Activated naive CD8-positive, alpha-beta T cell (primary cell): ENCODE data around the gene DUSP16.

Experiments
- H3K27ac Mint-ChIP-seq: one replicate; pipeline ENCODE4 v1.8.0; 2021; ENCODE audit warnings: mixed read lengths
- H3K27me3 Mint-ChIP-seq: one replicate; pipeline ENCODE4 v1.8.0; 2021; ENCODE audit warnings: mixed read lengths
- H3K36me3 Mint-ChIP-seq: one replicate; pipeline ENCODE4 v1.8.0; 2021; ENCODE audit warnings: mixed read lengths
- H3K4me1 Mint-ChIP-seq: one replicate; pipeline ENCODE4 v1.8.0; 2021; ENCODE audit warnings: low read depth, mixed read lengths
- H3K4me3 Mint-ChIP-seq: one replicate; pipeline ENCODE4 v1.8.0; 2021; ENCODE audit warnings: mild to moderate bottlenecking, mixed read lengths
- H3K9me3 Mint-ChIP-seq: one replicate; pipeline ENCODE4 v1.8.0; 2021; ENCODE audit warnings: low read depth, mixed read lengths

Gene DUSP16

DNA sequence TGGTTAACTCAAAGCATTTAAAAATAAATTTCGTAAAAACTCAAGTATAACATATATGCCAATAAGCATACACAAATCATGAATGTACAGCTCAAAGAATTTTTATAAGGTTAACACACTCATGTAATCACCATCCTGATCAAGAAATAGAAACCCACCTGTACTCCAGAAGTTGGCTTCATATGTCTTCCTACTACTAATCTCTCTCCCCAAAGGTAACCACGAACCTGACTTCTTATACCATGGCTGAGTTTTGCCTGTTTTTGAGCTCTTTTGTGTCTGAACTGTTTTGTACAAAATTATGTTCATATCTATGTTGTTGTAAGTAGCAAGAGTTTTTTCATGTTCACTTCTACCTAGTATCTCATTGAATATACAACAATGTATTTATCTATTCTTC lies 18.7 kb downstream of the DUSP16 start:
- Mint-ChIP-seq H3K9me3 (no peaks in the 10 kb centered on the region), H3K27ac (peak overlapping the region; percentile 55), H3K4me3 (peak overlapping the region; percentile 5), H3K27me3 (no peaks in the 10 kb centered on the region), H3K4me1 (peaks cover 44% of the 10 kb centered on the region), H3K36me3 (peaks cover 2% of the 10 kb centered on the region)

DNA sequence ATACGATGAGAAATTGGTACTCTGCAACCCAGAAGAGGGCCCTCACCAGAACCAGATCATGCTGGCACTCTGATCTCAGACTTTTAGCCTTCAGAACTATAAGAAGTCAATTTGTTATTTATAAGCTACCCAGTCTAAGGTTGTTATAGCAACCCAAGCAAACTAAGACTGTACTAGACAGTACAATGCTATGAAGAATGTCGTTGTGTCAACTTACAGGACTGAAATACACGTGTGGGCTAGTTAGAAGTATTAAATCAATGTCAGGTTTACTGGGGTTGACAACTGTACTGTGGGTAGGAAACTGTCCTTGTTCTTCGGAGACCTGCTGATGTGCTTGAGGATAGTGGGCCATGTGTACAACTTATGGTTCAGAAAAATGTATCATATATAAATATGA lies 19.7 kb downstream of the DUSP16 start:
- H3K27ac Mint-ChIP-seq = no peak overlapping the region
- no peaks in the 10 kb centered on the region for H3K9me3 Mint-ChIP-seq
- peaks cover 48% of the 10 kb centered on the region for H3K4me1 Mint-ChIP-seq
- no peaks in the 10 kb centered on the region for H3K27me3 Mint-ChIP-seq
- H3K36me3 Mint-ChIP-seq = peaks cover 2% of the 10 kb centered on the region
- H3K4me3 Mint-ChIP-seq = no peak overlapping the region

DNA sequence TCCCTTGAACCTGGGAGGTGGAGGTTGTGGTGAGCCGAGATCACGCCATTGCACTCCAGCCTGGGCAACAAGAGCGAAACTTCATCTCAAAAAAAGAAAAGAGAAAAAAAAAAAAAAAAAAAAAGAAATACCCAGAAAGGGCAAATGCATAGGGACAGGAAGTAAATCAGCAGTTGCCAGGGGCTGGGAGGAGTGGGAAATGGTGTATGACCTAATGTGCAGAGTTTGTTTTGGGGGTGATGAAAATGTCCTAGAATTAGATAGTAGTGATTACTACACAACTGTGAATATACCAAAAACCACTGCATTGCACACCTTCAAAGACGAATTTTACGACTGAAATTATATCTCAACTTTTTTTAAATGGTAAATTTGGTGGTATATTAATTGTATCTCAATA lies 20.4 kb downstream of the DUSP16 start:
- peaks cover 2% of the 10 kb centered on the region for H3K36me3 Mint-ChIP-seq
- no peaks in the 10 kb centered on the region for H3K9me3 Mint-ChIP-seq
- no peaks in the 10 kb centered on the region for H3K27me3 Mint-ChIP-seq
- peaks cover 42% of the 10 kb centered on the region for H3K4me1 Mint-ChIP-seq
- no peak overlapping the region for H3K27ac Mint-ChIP-seq
- H3K4me3 Mint-ChIP-seq = no peak overlapping the region

DNA sequence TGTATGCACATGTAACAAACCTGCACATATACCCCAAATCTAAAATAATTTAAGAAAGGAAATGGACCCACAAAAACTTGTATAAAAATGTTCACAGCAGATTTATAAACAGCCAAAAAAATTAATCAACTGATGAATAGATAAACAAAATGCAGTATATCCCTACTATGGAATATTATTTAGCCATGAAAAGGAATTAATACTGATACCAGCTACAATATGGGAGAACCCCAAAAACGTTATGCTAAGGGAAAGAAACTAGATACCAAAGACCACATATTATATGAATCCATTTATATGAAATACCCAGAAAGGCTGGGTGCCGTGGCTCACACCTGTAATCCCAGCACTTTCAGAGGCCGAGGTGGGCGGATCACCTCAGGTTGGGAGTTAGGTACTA lies 20.9 kb downstream of the DUSP16 start:
- Mint-ChIP-seq H3K4me3 (no peak overlapping the region), H3K4me1 (peaks cover 41% of the 10 kb centered on the region), H3K36me3 (peaks cover 2% of the 10 kb centered on the region), H3K27ac (no peak overlapping the region), H3K9me3 (no peaks in the 10 kb centered on the region), H3K27me3 (no peaks in the 10 kb centered on the region)

DNA sequence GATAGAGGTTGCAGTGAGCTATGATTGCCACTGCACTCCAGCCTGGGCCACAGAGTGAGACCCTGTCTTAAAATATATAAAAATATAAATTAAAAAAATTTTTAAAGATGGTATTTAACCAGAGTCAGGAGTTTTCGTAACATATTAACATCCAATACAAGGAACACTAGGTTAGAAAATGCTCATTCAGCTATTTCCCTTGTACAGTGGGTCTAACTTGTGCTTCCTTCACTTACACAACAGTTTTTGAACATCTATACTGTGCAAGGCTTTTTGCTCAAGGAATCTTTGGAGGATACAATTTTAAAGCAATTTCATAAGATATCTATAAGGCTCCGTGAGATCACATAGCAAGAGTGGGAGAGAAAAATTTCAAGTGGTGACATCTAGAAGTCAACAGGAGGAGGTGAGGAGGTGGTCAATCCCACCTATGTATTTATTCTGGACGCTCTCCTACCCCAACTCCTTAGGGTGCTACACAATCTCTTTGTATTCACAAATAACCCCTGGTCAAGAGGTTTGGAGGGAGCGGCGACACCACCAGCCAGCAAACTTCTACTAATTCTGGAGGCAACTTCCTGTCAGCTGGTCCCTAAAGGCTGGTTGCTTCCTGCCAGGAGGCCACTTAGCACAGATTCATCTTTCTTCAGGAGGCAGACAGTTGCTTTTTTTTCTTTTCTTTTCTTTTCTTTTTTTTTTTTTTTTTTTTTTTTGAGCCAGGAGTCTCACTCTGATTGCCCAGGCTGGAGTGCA lies 22.2 kb downstream of the DUSP16 start:
- Mint-ChIP-seq H3K9me3 (no peaks in the 10 kb centered on the region), H3K4me1 (peaks cover 37% of the 10 kb centered on the region), H3K4me3 (no peak overlapping the region), H3K27ac (peak overlapping the region; percentile 54), H3K36me3 (peaks cover 2% of the 10 kb centered on the region), H3K27me3 (no peaks in the 10 kb centered on the region)

DNA sequence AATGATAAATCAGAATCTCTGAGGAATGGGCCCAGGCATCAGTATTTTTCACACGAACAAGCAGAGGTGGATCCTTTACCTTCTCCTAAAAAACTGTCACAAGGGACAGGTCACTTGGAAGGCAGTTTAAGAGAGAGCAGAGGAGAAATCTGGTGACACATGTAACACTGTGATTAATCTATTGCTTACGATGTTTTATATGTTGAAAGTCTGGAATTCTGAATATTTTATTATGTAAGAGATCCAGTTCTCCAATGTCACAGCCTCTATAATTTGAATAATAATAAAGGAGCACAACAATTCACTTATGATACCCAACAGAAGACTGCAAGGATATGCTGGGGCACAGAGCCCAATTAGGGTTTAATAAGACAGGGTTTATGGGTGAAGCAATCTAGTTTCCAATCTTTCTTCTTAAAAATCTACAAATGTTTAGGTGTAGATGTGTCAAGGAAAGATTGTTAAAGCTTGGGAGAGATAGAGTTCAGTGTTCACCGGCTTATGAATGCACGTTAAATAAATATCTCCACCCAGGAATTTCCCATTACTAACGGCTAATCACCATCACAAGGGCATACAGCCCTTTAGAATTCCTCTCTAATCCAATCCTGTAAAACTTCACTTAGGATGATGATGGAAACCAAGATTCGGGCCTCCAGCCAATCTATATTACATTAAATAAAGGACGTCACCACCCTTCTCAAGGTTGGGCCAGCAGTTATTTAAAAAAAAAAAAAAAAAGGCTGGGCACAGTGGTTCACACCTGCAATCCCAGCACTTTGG lies 23.4 kb downstream of the DUSP16 start:
- no peak overlapping the region for H3K4me3 Mint-ChIP-seq
- peaks cover 2% of the 10 kb centered on the region for H3K36me3 Mint-ChIP-seq
- no peaks in the 10 kb centered on the region for H3K27me3 Mint-ChIP-seq
- H3K27ac Mint-ChIP-seq = no peak overlapping the region
- no peaks in the 10 kb centered on the region for H3K9me3 Mint-ChIP-seq
- peaks cover 43% of the 10 kb centered on the region for H3K4me1 Mint-ChIP-seq

DNA sequence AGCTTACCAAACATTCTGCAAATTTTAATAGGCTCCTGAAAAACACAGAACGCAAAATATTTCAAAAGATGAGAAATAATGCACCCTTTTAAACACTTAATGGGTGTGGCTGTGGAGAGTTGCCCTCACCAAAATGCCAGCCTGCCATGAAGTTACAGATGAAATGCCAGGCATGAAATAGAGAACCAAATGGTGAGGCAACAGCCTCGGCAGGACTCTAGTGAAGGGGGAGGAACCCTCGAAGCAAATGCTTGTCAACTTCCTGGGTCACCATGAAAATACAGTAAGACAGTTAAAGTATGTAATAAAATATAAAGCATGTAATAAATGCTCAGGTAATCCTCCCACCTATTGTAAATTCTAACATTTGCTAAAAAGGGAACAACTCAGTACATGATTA lies 24.1 kb downstream of the DUSP16 start:
- Mint-ChIP-seq H3K4me3 (no peak overlapping the region), H3K27ac (no peak overlapping the region), H3K27me3 (no peaks in the 10 kb centered on the region), H3K4me1 (peaks cover 45% of the 10 kb centered on the region), H3K9me3 (no peaks in the 10 kb centered on the region), H3K36me3 (peaks cover 2% of the 10 kb centered on the region)

DNA sequence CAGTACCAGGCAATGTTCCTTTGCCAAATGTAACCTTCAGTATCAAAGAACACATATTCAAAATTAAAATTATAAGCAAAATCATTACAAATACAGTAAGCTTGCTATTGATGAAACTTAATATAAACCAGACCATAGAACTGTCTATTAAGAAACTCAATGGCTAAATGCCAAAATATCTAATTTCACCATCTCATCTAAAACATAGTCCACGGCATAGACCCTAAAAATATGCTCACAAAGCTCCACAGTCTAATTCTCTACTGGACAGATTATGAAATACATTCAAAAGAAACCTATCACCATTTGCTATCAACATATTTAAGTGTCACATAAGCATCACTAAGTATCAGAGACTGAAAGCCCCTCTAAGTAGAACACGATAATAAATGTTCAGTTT lies 25.2 kb downstream of the DUSP16 start:
- Mint-ChIP-seq H3K36me3 (peaks cover 2% of the 10 kb centered on the region), H3K9me3 (no peaks in the 10 kb centered on the region), H3K27me3 (no peaks in the 10 kb centered on the region), H3K4me1 (peaks cover 43% of the 10 kb centered on the region), H3K4me3 (no peak overlapping the region), H3K27ac (no peak overlapping the region)

DNA sequence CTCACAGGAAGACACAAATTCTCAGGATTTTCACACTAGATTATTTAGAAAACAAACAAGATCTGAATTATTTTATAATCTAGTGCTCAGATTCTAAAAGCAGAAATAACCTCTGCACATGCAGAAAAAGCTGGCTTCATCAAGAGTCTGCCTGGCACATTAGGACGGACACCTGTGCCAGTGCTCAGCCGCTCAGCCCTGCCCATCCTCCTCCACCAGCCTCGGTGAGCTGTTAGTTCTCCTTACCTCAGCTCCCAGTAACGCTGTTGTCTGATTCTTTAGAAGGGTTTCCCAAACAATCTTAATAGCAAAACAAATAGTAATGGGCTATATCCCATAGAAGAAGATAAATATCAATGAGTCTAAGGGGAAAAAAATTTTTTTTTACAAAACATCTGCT lies 27.7 kb downstream of the DUSP16 start:
- H3K27ac Mint-ChIP-seq = peak overlapping the region; percentile 64
- H3K4me1 Mint-ChIP-seq = peaks cover 35% of the 10 kb centered on the region
- H3K36me3 Mint-ChIP-seq = peaks cover 2% of the 10 kb centered on the region
- peak overlapping the region; percentile 1 for H3K4me3 Mint-ChIP-seq
- no peaks in the 10 kb centered on the region for H3K9me3 Mint-ChIP-seq
- H3K27me3 Mint-ChIP-seq = no peaks in the 10 kb centered on the region

DNA sequence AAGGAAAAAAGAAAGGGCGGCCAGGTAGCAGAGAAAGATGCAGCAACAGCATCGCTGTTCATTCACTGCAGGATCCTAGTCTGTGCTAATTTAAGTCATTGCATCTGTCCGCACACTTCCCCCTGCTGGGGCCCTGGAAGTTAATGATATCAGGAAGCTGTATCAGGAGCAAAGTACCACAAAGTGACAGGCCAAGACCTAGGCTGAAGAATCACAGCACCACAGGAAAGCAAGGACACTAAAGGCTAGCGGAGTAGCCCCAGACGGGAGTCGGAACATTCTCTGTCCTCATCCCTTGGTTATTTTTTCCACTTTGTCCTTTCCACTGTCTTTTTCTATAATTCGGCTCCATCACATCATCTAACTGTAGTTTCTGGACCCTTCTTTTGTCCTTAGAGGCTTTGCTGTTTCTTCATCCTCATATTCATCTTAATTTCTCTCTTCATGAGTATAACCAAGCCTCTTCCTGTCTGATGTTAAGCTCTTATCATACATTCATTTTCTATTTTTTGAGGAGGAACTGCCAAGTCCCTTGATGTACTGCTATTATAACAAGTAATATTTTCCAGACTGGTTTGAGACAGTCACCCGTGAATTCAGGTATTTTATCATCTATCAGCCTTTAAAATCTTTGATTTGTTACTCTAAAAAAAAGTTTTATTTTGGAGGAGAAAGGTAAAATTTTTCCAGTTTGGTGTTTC lies 28.3 kb downstream of the DUSP16 start:
- no peaks in the 10 kb centered on the region for H3K9me3 Mint-ChIP-seq
- peak overlapping the region; percentile 64 for H3K27ac Mint-ChIP-seq
- H3K4me3 Mint-ChIP-seq = peak overlapping the region; percentile 11
- H3K4me1 Mint-ChIP-seq = peaks cover 42% of the 10 kb centered on the region
- H3K36me3 Mint-ChIP-seq = peaks cover 2% of the 10 kb centered on the region
- H3K27me3 Mint-ChIP-seq = no peaks in the 10 kb centered on the region

DNA sequence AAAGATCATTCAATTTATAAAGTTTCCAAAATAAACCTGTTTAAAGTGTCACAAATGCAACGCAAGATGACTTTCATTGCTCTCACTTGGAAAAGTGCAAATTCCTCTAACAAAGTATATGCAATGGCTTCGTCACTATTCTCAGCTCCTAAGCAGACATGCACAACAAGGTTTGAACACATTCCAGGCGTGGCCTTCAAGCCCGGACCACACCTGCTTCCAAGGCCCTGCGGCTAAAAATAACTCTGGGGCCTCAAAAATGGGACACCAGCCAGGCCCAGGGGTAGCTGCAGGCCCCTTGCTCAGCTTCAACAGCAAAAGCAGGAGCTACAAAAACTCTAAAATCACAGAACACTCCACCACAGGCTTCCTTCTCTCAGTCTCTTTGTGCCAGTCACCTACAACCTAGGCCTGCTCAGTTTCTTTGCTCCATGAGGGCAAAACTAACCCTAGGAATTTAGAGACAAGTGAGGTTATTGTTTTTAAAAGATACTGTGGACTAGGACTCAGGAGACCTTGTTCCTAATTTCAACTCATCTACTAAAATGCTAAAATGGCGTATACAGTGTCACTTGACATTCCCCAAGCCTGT lies 29.3 kb downstream of the DUSP16 start:
- Mint-ChIP-seq H3K36me3 (peaks cover 2% of the 10 kb centered on the region), H3K9me3 (no peaks in the 10 kb centered on the region), H3K27me3 (no peaks in the 10 kb centered on the region), H3K27ac (peak overlapping the region; percentile 64), H3K4me3 (no peak overlapping the region), H3K4me1 (peaks cover 45% of the 10 kb centered on the region)

DNA sequence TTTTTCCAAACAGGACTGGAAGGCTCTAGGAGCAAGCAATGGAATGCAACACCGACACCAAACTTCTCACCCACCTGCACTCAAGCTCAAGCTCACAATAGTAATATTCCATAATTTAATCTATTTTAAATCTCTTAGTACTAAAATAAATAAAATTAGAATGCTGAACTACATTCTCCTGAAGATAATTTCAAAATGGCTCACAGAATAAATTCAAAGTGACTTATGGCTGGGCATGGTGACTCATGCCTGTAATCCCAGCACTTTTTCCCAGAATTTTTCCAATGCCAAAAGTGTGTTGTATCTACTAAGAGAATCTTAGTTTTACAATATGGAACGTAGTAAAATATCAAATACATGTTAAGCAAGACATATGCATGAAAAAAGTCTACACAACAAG lies 31.5 kb downstream of the DUSP16 start:
- Mint-ChIP-seq H3K4me1 (peaks cover 64% of the 10 kb centered on the region), H3K27ac (no peak overlapping the region), H3K9me3 (no peaks in the 10 kb centered on the region), H3K27me3 (no peaks in the 10 kb centered on the region), H3K36me3 (peaks cover 2% of the 10 kb centered on the region), H3K4me3 (no peak overlapping the region)

DNA sequence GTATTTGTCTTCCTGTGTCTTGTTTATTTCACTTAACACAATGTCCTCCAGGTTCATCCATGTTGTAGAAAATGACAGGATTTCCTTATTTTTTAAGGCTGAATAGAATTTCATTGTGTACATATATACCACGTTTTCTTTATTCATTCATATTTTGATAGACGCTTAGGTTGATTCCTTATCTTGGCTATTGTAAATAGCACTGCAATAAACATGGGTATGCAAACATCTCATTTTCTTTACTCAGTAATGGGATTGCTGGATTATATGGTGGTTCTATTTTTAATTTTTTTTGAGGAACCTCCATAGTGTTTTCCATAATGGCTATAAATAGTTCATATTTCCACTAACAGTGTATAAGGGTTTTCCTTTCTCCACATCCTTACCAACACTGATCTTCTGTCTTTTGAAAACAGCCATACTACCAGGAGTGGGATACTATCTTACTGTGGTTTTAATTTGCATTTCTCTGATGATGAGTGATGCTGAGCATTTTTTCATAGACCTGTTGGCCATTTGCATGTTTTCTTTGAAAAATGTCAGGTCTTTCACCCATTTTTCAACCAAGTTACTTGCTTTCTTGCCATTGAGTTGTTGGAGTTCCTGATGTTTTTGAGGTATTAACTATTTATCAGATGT lies 32.8 kb downstream of the DUSP16 start:
- no peaks in the 10 kb centered on the region for H3K9me3 Mint-ChIP-seq
- no peak overlapping the region for H3K4me3 Mint-ChIP-seq
- H3K27ac Mint-ChIP-seq = peak overlapping the region; percentile 86
- peaks cover 2% of the 10 kb centered on the region for H3K36me3 Mint-ChIP-seq
- H3K4me1 Mint-ChIP-seq = peaks cover 60% of the 10 kb centered on the region
- H3K27me3 Mint-ChIP-seq = no peaks in the 10 kb centered on the region

DNA sequence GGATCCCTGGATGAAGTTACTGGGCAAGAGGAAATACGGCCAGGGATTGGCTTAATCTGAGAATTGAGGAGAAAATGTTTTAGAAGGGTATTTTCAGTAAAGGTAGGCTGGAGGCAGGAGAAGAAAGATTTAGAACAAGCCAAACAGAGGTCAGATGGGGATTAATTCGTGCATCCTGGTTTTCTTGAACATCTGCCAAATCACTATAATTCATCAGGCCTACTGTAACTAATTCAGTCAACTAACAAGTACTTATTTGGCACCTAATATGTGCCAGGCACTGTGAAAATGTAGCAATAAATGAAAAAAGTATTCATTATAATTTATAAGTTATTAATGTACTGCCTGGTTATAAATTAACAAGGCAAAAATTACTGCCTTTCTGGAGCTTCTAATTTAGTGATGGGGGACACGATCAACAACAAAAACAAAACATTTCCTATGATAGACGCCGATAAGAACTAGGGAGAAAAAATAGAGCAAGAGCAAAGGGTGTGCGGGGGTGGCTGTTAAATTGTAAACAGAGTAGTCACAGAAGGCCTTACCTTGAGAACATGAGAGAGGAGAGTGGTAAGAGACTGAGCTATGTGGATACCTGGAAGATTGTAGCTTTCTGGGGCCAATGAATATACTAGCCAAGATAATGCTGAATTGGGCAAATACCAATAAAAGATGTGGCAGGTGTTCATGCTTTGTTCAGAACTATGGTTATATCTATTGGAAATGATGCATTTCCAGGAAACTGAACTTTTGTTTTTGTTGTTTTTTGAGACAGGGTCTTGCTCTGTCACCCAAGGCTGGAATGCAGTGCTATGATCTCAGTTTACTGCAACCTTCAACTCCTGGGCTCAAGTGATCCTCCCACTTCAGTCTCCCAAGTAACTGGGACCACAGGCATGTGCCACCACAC lies 34.0 kb downstream of the DUSP16 start:
- H3K27me3 Mint-ChIP-seq = no peaks in the 10 kb centered on the region
- peaks cover 56% of the 10 kb centered on the region for H3K4me1 Mint-ChIP-seq
- H3K36me3 Mint-ChIP-seq = peaks cover 2% of the 10 kb centered on the region
- H3K27ac Mint-ChIP-seq = peak overlapping the region; percentile 86
- no peaks in the 10 kb centered on the region for H3K9me3 Mint-ChIP-seq
- peak overlapping the region; percentile 40 for H3K4me3 Mint-ChIP-seq
